DND-41 (cell line): Measurements from ENCODE around the gene TBC1D5.
"Not testable (repeated sequence)": the region's sequence is repeated elsewhere in the genome, so short reads cannot be mapped to it uniquely, and the experiment has no call there.

Source experiments
- ATAC-seq: fragments of 200-7000 bp; cut with Tn5 transposase; 3 replicates; pipeline ENCODE4 v1.9.1; 2021; ENCODE audit warnings: low read depth; ENCODE audit not compliant: insufficient read depth
- DNase-seq: peaks from one replicate; pipeline ENCODE4 v3.0.0-alpha.2; 2020
- H2AFZ ChIP-seq: 2 replicates; pipeline ENCODE4 v1.6.0; 2012; ENCODE audit warnings: low read depth, low read length
- H3K27ac ChIP-seq: 2 replicates; pipeline ENCODE4 v1.5.1; 2012; ENCODE audit warnings: low read length, inconsistent platforms
- H3K27me3 ChIP-seq: fragments of 200-600 bp; sonication (generic); 2 replicates; pipeline ENCODE4 v1.6.0; 2012; ENCODE audit warnings: low read length, mild to moderate bottlenecking, inconsistent platforms; ENCODE audit not compliant: insufficient read depth, poor library complexity
- H3K36me3 ChIP-seq: 2 replicates; pipeline ENCODE4 v1.5.1; 2012; ENCODE audit warnings: low read length, inconsistent platforms; ENCODE audit not compliant: insufficient read depth
- H3K4me1 ChIP-seq: 2 replicates; pipeline ENCODE4 v1.5.1; 2012; ENCODE audit warnings: mild to moderate bottlenecking, low read length; ENCODE audit not compliant: insufficient read depth
- H3K4me2 ChIP-seq: 2 replicates; pipeline ENCODE4 v1.6.0; 2012; ENCODE audit warnings: mild to moderate bottlenecking, moderate library complexity, low read length, inconsistent platforms; ENCODE audit not compliant: insufficient read depth
- H3K4me3 ChIP-seq, 2 experiments: fragments of 200-600 bp in 1 of 2; shearing (Covaris generic) in 1 of 2; 2 replicates each; pipeline ENCODE4 v1.5.1; 2012 to 2016; ENCODE audit warnings: inconsistent platforms in 2 of 2, low read length in 2 of 2, mild to moderate bottlenecking in 2 of 2, low read depth in 1 of 2, moderate library complexity in 1 of 2
- H3K79me2 ChIP-seq: 2 replicates; pipeline ENCODE4 v1.6.0; 2012; ENCODE audit warnings: low read length, inconsistent platforms; ENCODE audit not compliant: insufficient read depth
- H3K9ac ChIP-seq: 2 replicates; pipeline ENCODE4 v1.6.0; 2012; ENCODE audit warnings: low read depth, mild to moderate bottlenecking, inconsistent platforms, low read length, moderate library complexity
- H3K9me3 ChIP-seq: 2 replicates; pipeline ENCODE4 v1.5.1; 2012; ENCODE audit warnings: low read length, moderate library complexity, mild to moderate bottlenecking, inconsistent platforms; ENCODE audit not compliant: insufficient read depth, severe bottlenecking
- H4K20me1 ChIP-seq: 2 replicates; pipeline ENCODE4 v1.6.0; 2012; ENCODE audit warnings: low read length; ENCODE audit not compliant: insufficient read depth
- CTCF ChIP-seq: IDR thresholded peaks from 2 replicates; pipeline ENCODE4 v1.5.1; 2012; ENCODE audit warnings: borderline replicate concordance, low read length, moderate library complexity, mild to moderate bottlenecking; ENCODE audit not compliant: poor library complexity, severe bottlenecking; ENCODE audit errors: extremely low read depth
- EZH2 ChIP-seq: IDR thresholded peaks from 3 replicates; pipeline ENCODE4 v1.6.1; 2012; ENCODE audit warnings: borderline replicate concordance, low read depth, mild to moderate bottlenecking, moderate library complexity, low read length, inconsistent platforms; ENCODE audit not compliant: severe bottlenecking

TBC1D5 gene

GRCh38 chr3:17726313-17726712, 16.1 kb downstream of the TBC1D5 start:
- H3K27me3 ChIP-seq: no peaks in the 10 kb centered on the region
- peaks cover 77% of the 10 kb centered on the region for H3K79me2 ChIP-seq
- ATAC-seq: no peak
- no peak overlapping the region for H3K4me2 ChIP-seq
- no peaks in the 10 kb centered on the region for H3K4me1 ChIP-seq
- no peak for TF ChIP-seq EZH2
- no peak overlapping the region for H3K27ac ChIP-seq
- peaks cover 3% of the 10 kb centered on the region for H3K9me3 ChIP-seq
- no peak overlapping the region for H2AFZ ChIP-seq
- H3K4me3 ChIP-seq: no peak overlapping the region
- no peaks in the 10 kb centered on the region; the same call in 1 of the 2 replicates for H4K20me1 ChIP-seq
- no peak for DNase-seq
- H3K36me3 ChIP-seq: peaks cover 39% of the 10 kb centered on the region; the same call in 1 of the 2 replicates
- no peak overlapping the region for H3K9ac ChIP-seq

GRCh38 chr3:17725844-17726243, 16.6 kb downstream of the TBC1D5 start:
- Histone ChIP-seq H3K36me3 (peaks cover 38% of the 10 kb centered on the region; the same call in 1 of the 2 replicates), H3K79me2 (peaks cover 78% of the 10 kb centered on the region)
- not testable (repeated sequence) for H3K9me3 ChIP-seq

GRCh38 chr3:17724948-17725347, 17.5 kb downstream of the TBC1D5 start:
- no peak overlapping the region for H3K27ac ChIP-seq
- H3K4me1 ChIP-seq: no peaks in the 10 kb centered on the region
- no peak overlapping the region for H3K9ac ChIP-seq
- DNase-seq: no peak
- no peak for TF ChIP-seq EZH2
- no peak for TF ChIP-seq CTCF
- H3K9me3 ChIP-seq: peaks cover 3% of the 10 kb centered on the region
- peaks cover 34% of the 10 kb centered on the region; the same call in 1 of the 2 replicates for H3K36me3 ChIP-seq
- no peak overlapping the region for H3K4me2 ChIP-seq
- no peaks in the 10 kb centered on the region for H3K27me3 ChIP-seq
- H2AFZ ChIP-seq: no peak overlapping the region
- no peak overlapping the region for H3K4me3 ChIP-seq
- peaks cover 76% of the 10 kb centered on the region for H3K79me2 ChIP-seq
- H4K20me1 ChIP-seq: no peaks in the 10 kb centered on the region
- ATAC-seq: no peak

More at GRCh38 chr3:17725844-17726243, 16.6 kb downstream of the TBC1D5 start:
- not testable (repeated sequence) for H3K27ac ChIP-seq, H4K20me1 ChIP-seq, DNase-seq, H3K4me1 ChIP-seq, H3K27me3 ChIP-seq, H2AFZ ChIP-seq, H3K9ac ChIP-seq, ATAC-seq, H3K4me3 ChIP-seq, H3K4me2 ChIP-seq

GRCh38 chr3:17724122-17724521, 18.3 kb downstream of the TBC1D5 start:
- no peak for DNase-seq

More at GRCh38 chr3:17724122-17724521, 18.3 kb downstream of the TBC1D5 start:
- H3K27ac ChIP-seq: no peak overlapping the region
- ATAC-seq: no peak
- H3K4me3 ChIP-seq: no peak overlapping the region
- H3K27me3 ChIP-seq: no peaks in the 10 kb centered on the region
- no peak overlapping the region for H3K4me2 ChIP-seq
- H2AFZ ChIP-seq: no peak overlapping the region
- H3K9ac ChIP-seq: no peak overlapping the region
- H3K9me3 ChIP-seq: peaks cover 3% of the 10 kb centered on the region
- no peaks in the 10 kb centered on the region for H4K20me1 ChIP-seq
- TF ChIP-seq CTCF (no peak), EZH2 (no peak)
- peaks cover 29% of the 10 kb centered on the region; the same call in 1 of the 2 replicates for H3K36me3 ChIP-seq
- no peaks in the 10 kb centered on the region for H3K4me1 ChIP-seq
- H3K79me2 ChIP-seq: peaks cover 78% of the 10 kb centered on the region
